HG03558 (cell line): Measurements from ENCODE around the gene DLG1.
"Not testable (repeated sequence)": the region's sequence is repeated elsewhere in the genome, so short reads cannot be mapped to it uniquely, and the experiment has no call there.

ENCODE experiments used
- ATAC-seq: cut with Tn5 transposase; IDR thresholded peaks from one replicate; pipeline ENCODE4 v1.9.1; 2021; ENCODE audit warnings: moderate number of reproducible peaks; ENCODE audit not compliant: unreplicated experiment; ENCODE audit errors: extremely low read depth

DLG1 gene

GRCh38 chr3:197132916-197133530 is 165.4 kb downstream of the DLG1 start:
- no peak for ATAC-seq

- no peak for ATAC-seq
Measured at GRCh38 chr3:197125636-197126035, 172.8 kb downstream of the DLG1 start.

DNA sequence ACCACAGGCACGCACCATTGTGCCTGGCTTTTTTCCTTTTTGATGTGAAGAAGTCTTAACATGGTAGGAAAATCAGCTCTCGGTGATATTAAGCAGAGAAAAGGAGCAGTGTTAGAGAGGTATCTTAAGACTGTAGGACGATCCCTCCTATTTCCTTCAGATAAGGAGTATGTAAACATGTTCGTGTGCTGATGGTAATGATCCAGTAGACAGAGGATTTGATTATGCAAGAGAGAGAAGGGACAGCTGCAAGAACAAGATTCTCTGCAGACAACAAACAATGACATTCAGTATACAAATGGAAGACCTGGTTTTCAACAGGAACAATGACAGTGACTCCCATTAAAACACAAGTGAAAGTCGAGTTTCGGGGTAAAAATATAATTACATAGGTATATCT is 173.7 kb downstream of the DLG1 start:
- ATAC-seq = no peak

GRCh38 chr3:197122394-197122793 is 176.0 kb downstream of the DLG1 start:
- no peak for ATAC-seq

GRCh38 chr3:197117114-197117513 is 181.3 kb downstream of the DLG1 start:
- ATAC-seq = no peak

DNA sequence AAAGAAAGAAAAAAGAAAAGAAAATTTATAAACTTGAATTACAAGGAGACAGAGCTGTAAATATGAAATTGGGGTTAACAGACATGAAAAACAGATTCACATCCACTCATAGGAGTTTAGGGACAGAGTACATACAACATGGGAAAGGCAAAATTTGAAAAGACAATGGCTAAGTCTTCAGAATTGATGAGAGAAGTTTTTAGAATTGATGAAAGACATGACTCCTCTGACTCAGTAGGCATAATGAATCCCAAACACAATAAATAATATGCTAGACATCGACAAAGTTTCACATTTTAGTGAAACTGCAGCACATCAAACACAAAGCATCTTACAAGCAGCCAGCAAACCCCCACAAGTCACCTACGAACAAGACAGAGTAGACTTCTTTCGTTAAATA is 184.4 kb downstream of the DLG1 start:
- ATAC-seq = no peak

DNA sequence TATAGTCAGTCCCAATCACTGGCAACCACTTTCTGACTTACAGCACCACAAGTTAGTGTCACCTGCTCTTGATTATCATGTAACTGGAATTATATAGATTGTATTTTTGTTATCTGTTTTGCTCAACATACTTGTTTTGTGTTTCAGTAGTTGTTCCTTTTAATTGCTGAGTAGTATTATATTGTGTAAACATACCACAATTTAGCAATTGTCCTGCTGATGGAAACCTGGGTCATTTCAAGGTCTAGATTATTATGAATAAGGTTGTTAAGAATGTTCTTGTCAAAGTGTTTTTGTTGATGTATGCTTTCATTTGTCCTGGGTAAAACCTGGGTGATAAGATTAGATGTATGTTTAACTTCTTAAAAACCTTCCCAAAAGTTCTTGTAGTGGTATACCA is 186.7 kb downstream of the DLG1 start:
- no peak for ATAC-seq

DNA sequence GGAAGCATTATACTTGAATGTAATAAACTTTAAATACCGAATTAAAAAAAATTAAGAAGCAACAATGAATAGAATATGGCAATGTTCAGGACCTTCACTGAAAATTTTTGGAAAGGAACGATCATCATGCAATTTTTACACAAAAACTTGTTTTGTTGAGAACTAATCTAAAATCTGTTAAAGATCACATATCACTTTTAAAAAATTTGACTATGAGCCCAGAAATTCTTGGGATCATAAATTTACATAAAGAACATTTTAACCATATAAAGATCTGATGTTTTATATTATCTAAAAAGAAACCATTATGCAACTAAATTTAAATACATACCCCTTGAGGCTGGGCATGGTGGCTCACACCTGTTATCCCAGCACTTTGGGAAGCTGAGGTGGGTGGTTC is 192.6 kb downstream of the DLG1 start:
- no peak for ATAC-seq

DNA sequence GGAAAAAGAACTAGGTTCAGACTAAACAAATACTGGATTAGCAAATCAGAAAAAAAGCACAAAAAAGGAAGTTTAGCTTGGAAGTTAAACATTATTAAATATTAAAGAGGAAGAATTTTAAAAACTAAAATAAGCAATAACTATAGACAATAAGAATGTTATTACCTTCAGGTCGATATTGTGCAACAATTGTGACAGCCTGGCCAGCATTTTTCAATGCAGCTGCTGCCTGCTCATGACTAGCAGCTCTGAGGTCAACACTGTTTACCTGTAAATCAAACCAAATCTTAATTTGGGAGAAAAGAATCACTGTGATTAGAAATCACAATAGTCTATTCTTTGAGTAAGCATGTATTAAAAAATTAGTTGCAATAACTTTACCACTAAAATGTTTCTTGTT is 193.7 kb downstream of the DLG1 start:
- no peak for ATAC-seq

- no peak for ATAC-seq
Measured at GRCh38 chr3:197103766-197104165, 194.6 kb downstream of the DLG1 start.

GRCh38 chr3:197093871-197094270 is 204.5 kb downstream of the DLG1 start:
- no peak for ATAC-seq

GRCh38 chr3:197088370-197088769 is 210.0 kb downstream of the DLG1 start:
- ATAC-seq = no peak

- no peak for ATAC-seq
Measured at GRCh38 chr3:197085137-197085536, 213.3 kb downstream of the DLG1 start.

DNA sequence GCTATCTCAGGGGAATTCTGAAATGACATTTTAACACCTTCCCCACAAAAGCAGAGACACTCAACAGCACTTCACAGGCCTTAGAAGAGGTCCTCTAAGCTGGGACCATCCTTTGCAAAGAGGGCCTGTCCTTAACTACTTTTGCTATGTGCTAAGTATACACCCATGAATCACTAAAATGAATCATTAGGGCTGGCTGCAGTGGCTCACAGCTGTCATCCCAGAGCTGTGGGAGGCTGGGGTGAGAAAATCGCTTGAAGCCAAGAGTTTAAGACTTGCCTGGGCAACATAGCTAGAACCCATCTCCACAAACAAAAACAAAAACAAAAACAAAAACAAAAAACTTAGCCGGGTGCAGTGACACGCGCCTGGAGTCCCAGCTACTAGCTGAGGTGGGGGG is 214.9 kb downstream of the DLG1 start:
- no peak for ATAC-seq

- no peak for ATAC-seq
Measured at GRCh38 chr3:197082871-197083270, 215.5 kb downstream of the DLG1 start.

- no peak for ATAC-seq
Measured at GRCh38 chr3:197080344-197080743, 218.1 kb downstream of the DLG1 start.

GRCh38 chr3:197076415-197076814 is 222.0 kb downstream of the DLG1 start:
- no peak for ATAC-seq

DNA sequence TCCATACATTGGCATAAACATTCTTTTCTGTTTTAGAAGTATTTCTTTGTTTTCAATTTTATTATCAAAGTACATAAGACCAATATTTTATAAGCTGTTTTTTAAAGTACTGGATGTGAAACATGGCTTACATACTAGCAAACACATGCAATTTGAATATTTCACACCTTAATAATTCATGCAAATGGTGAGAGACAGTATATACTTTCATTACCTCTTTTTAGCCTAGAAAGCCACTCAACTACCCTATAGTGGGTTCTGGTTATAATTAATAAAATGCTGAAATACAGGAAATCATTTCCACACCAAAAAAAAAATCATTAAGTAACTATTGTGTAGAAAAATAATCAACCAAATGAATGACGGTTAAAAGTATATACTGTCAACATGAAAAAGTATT is 230.3 kb downstream of the DLG1 start:
- no peak for ATAC-seq

DNA sequence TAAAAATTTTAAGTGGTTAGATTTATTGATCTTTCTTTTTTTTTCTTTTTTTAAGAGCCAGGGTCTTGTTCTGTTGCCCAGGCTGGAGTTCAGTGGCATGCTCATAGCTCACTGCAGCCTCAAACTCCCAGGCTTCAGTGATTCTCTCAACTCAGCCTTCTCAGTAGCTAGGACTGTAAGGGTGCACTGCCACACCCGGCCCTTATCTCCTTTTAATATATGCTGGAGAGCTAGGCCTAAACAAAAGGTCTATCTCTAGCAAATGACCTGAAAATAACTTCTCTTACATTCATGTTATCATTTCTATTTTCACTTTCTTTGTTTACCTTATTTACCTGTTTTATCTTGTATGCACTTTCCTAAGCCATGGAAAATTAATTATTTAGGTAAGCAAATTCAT is 233.6 kb downstream of the DLG1 start:
- ATAC-seq = no peak

DNA sequence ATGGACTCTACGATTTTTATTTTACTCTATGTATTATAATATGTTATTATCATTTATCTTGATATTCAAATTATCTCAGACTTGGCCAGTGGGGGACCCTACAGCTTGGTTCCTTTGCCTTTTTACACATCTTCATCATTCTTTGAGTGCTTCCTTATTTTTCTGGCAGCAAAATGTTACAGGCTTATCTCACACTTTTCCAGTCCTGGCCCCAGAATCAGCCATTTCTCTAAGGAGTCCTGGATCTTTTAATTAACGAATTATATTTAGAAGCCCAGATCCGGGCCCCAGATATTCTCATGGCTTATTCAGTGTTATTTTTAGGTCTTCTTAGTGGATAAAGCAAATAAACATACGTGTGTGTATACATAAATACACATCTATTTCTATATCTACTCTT is 236.0 kb downstream of the DLG1 start:
- ATAC-seq = no peak

GRCh38 chr3:197051637-197052036 is 246.8 kb downstream of the DLG1 start:
- ATAC-seq = not testable (repeated sequence)

DNA sequence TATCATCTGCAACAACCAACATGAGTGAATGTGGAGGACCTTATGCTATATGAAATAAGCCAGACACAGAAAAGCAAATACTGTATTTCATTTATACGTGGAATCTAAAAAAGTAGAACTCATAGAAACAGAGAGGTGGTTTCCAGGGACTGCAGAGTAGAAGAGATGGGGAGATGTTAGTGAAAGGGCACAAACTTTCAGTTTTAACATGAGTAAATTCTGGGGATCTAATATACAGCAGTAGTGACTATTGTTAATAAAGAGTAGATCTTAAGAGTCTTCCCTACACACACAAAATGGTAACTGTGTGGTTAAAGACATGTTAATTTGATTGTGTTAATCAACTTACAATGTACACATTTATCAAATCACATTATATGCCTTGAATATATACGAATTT is 247.9 kb downstream of the DLG1 start:
- no peak for ATAC-seq

DNA sequence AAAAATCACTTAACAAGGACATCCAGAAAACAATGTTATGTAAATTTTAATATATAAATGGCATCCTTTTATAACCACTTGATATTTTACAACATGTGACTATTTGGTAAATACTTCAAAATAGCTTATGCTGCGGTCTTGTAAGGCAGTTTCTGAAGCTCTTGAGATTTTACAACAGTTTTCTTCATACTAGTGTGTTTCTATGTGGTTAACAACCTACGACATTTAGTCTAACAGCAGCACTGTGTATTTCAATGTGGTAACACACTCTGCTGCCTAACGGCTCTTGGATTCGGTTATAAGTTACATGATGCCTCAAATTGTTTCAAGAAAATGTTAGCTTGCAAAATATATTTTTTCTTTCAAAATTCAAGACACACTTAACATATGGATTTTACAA is 255.9 kb downstream of the DLG1 start:
- no peak for ATAC-seq
